HL-60 (cell line): ENCODE measurements around the gene SLC17A2.

Source experiments
- CTCF ChIP-seq: IDR thresholded peaks from one replicate; pipeline ENCODE4 v1.5.1; 2011; ENCODE audit warnings: low read length, control low read depth, inconsistent platforms; ENCODE audit not compliant: insufficient read depth
- GABPA ChIP-seq: IDR thresholded peaks from 2 replicates; pipeline ENCODE4 v1.6.1; 2012; ENCODE audit warnings: low read depth
- POLR2AphosphoS5 ChIP-seq: IDR thresholded peaks from 2 replicates; pipeline ENCODE4 v1.6.1; 2012; ENCODE audit warnings: low read depth
- SPI1 ChIP-seq: IDR thresholded peaks from 2 replicates; pipeline ENCODE4 v1.6.1; 2012; ENCODE audit warnings: low read depth, mild to moderate bottlenecking, borderline replicate concordance
- TF ChIP-seq, protein P1 (sequence below): IDR thresholded peaks from 2 replicates; pipeline ENCODE4 v1.6.1; 2012; ENCODE audit warnings: low read depth; ENCODE audit not compliant: insufficient replicate concordance

DNA sequence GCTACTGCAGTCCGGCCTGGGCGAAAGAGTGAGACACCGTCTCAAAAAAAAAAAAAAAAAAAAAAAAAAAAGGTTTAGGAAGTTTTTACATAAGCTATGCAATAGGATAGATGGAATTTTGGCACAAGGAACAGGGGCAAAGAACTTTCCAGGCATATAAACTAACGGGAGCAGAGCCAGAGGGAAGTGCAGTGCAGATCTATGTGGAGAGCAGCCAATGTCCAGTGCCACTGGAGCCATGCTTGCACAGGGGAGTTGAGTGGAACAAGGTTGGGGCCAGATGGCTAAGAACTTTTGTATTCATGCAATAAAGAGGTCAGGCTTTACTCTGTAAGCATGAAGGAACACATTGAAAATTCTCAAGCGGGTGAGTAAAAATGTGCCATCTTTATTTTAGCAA is 10.8 kb downstream of the SLC17A2 start:
- TF ChIP-seq CTCF, result no peak
- TF ChIP-seq, protein P1, sequence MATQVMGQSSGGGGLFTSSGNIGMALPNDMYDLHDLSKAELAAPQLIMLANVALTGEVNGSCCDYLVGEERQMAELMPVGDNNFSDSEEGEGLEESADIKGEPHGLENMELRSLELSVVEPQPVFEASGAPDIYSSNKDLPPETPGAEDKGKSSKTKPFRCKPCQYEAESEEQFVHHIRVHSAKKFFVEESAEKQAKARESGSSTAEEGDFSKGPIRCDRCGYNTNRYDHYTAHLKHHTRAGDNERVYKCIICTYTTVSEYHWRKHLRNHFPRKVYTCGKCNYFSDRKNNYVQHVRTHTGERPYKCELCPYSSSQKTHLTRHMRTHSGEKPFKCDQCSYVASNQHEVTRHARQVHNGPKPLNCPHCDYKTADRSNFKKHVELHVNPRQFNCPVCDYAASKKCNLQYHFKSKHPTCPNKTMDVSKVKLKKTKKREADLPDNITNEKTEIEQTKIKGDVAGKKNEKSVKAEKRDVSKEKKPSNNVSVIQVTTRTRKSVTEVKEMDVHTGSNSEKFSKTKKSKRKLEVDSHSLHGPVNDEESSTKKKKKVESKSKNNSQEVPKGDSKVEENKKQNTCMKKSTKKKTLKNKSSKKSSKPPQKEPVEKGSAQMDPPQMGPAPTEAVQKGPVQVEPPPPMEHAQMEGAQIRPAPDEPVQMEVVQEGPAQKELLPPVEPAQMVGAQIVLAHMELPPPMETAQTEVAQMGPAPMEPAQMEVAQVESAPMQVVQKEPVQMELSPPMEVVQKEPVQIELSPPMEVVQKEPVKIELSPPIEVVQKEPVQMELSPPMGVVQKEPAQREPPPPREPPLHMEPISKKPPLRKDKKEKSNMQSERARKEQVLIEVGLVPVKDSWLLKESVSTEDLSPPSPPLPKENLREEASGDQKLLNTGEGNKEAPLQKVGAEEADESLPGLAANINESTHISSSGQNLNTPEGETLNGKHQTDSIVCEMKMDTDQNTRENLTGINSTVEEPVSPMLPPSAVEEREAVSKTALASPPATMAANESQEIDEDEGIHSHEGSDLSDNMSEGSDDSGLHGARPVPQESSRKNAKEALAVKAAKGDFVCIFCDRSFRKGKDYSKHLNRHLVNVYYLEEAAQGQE, result no peak
- no peak for TF ChIP-seq SPI1
- TF ChIP-seq POLR2AphosphoS5, result no peak
- TF ChIP-seq GABPA, result no peak
